PFSK-1 (cell line): ENCODE data around the gene FAM180A.

Experiments used
- FOXP2 ChIP-seq: optimal IDR thresholded peaks from 2 replicates; pipeline ENCODE3; 2011; ENCODE audit warnings: borderline replicate concordance, control low read depth, inconsistent platforms; ENCODE audit not compliant: insufficient read depth; ENCODE audit errors: extremely low read length, extremely low read depth
- POLR2AphosphoS5 ChIP-seq: IDR thresholded peaks from 2 replicates; pipeline ENCODE4 v1.6.1; 2012; ENCODE audit warnings: low read depth, mild to moderate bottlenecking, control low read depth, low read length, moderate library complexity
- REST ChIP-seq, 2 experiments: IDR thresholded peaks; 2 replicates each; pipeline versions ENCODE4 v1.6.1 to v1.8.0; 2011 to 2012; ENCODE audit warnings: low read depth in 2 of 2, low read length in 2 of 2, control low read depth in 1 of 2, inconsistent platforms in 1 of 2, mild to moderate bottlenecking in 1 of 2, moderate library complexity in 1 of 2; ENCODE audit not compliant: insufficient read depth in 1 of 2
- SIN3A ChIP-seq: IDR thresholded peaks from 2 replicates; pipeline ENCODE4 v1.6.1; 2012; ENCODE audit warnings: mild to moderate bottlenecking, low read length, moderate library complexity, borderline replicate concordance; ENCODE audit not compliant: insufficient read depth
- TAF1 ChIP-seq: IDR thresholded peaks from 2 replicates; pipeline ENCODE4 v1.6.1; 2012; ENCODE audit warnings: low read length, control low read depth, borderline replicate concordance; ENCODE audit not compliant: insufficient read depth

The FAM180A gene

DNA sequence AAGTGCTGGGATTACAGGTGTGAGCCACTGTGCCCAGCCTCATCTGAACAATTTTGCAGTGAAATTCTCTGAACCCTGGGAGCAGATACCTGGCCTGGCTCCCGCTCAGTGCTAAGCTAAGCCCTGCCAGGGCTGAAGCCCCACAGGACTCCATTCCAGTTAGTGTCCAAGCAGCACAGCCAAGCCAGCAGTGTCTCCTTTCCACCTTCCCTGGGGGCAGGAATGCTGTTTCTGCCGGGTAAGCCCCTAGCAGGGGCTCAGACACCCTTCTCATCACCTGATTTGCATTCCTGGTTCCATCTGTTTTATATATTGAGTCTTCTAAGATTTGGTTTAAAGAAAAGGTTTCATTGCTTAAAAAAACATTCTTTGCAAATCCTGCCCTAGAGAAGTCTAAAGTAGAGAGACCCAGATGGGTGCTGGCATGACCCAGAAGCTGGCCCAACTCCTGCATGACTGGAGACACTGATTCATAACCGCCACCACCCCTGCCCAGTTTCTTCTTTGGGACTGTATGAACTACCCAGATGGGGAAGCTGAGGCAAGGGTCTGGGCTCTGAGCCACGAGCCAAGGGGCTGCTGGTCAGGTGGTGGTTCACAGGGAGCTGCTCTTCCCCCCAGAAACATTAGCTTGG lies 34.7 kb downstream of the FAM180A start:
- TF ChIP-seq POLR2AphosphoS5 (no peak), SIN3A (no peak), FOXP2 (no peak), TAF1 (no peak), REST (IDR thresholded peaks at IDR 0.05; ENCODE audit: insufficient read depth in 1 of 2, low read depth in 2 of 2, low read length in 2 of 2) (no peak)

GRCh38 chr7:135712796-135713195 lies 35.8 kb downstream of the FAM180A start:
- no peak for TF ChIP-seq POLR2AphosphoS5
- no peak for TF ChIP-seq TAF1
- no peak for TF ChIP-seq FOXP2
- TF ChIP-seq SIN3A, result no peak
- TF ChIP-seq REST (IDR thresholded peaks at IDR 0.05; ENCODE audit: insufficient read depth in 1 of 2, low read depth in 2 of 2, low read length in 2 of 2), result no peak

- TF ChIP-seq TAF1, result no peak
- TF ChIP-seq POLR2AphosphoS5, result no peak
- no peak for TF ChIP-seq SIN3A
- TF ChIP-seq FOXP2, result no peak
- TF ChIP-seq REST (IDR thresholded peaks at IDR 0.05; ENCODE audit: insufficient read depth in 1 of 2, low read depth in 2 of 2, low read length in 2 of 2), result no peak
Observed at GRCh38 chr7:135712182-135712782, 36.3 kb downstream of the FAM180A start.

- TF ChIP-seq SIN3A (no peak), TAF1 (no peak), FOXP2 (no peak), REST (IDR thresholded peaks at IDR 0.05; ENCODE audit: insufficient read depth in 1 of 2, low read depth in 2 of 2, low read length in 2 of 2) (no peak), POLR2AphosphoS5 (no peak)
Observed at GRCh38 chr7:135711139-135711469, 37.5 kb downstream of the FAM180A start.
